Heart left ventricle (tissue), 16 donors: ENCODE measurements around the gene CNN3. TPM values are rescaled to one million over a fixed set of nuclear protein-coding genes. Genes with fewer than 3 reads are reported as not detected.

Experiments used
- ATAC-seq, 4 donors: fragments of 200-7000 bp; cut with Tn5 transposase; one replicate each; pipeline ENCODE4 v1.9.1; 2020 to 2022; ENCODE audit warnings: moderate library complexity in 4 of 4, mild to moderate bottlenecking in 3 of 4, moderate number of reproducible peaks in 1 of 4
- DNase-seq, 5 donors: peaks; one replicate each; pipeline ENCODE4 v3.0.0-alpha.2; 2020
- H3K27ac ChIP-seq, 12 donors: fragments of 200-600 bp; sonication (generic) in 4 of 12; one replicate each; pipeline versions ENCODE4 v1.5.0 to v1.8.0; 2016 to 2022; ENCODE audit warnings: mild to moderate bottlenecking in 2 of 12
- H3K27me3 ChIP-seq, 9 donors: fragments of 200-600 bp; sonication (generic) in 2 of 9; one replicate each; pipeline versions ENCODE4 v1.5.1 to v1.8.0; 2016 to 2022; ENCODE audit warnings: mild to moderate bottlenecking in 3 of 9
- H3K36me3 ChIP-seq, 9 donors: fragments of 200-600 bp; sonication (generic) in 2 of 9; one replicate each; pipeline versions ENCODE4 v1.5.0 to v1.8.0; 2018 to 2022; ENCODE audit warnings: mild to moderate bottlenecking in 2 of 9
- H3K4me1 ChIP-seq, 12 donors: fragments of 200-600 bp; sonication (generic) in 4 of 12; one replicate each; pipeline versions ENCODE4 v1.5.0 to v1.8.0; 2016 to 2022; ENCODE audit warnings: mild to moderate bottlenecking in 3 of 12
- H3K4me3 ChIP-seq, 12 donors: fragments of 200-600 bp; sonication (generic) in 4 of 12; one replicate each; pipeline versions ENCODE4 v1.5.0 to v1.8.0; 2017 to 2022; ENCODE audit warnings: mild to moderate bottlenecking in 9 of 12, moderate library complexity in 4 of 12
- H3K9me3 ChIP-seq, 12 donors: fragments of 200-600 bp; sonication (generic) in 4 of 12; one replicate each; pipeline versions ENCODE4 v1.5.0 to v1.8.0; 2016 to 2022; ENCODE audit warnings: mild to moderate bottlenecking in 1 of 12
- POLR2A ChIP-seq, 2 donors: fragments of 450-650 bp; IDR thresholded peaks; one replicate each; pipeline ENCODE4 v1.6.1; 2017; ENCODE audit warnings: antibody characterized with exemption in 2 of 2, mild to moderate bottlenecking in 2 of 2, moderate library complexity in 2 of 2
- WGBS, 4 donors: extraction: QIAGEN DNeasy Blood & Tissue Kit in 2 of 4; methylation state at CpG; one replicate each; pipeline versions ENCODE4 v1.1.5 to v1.1.7; 2013 to 2018; 5-methylcytosine and 5-hydroxymethylcytosine counted together
- intact Hi-C, 10 donors: fragments of 100-400 bp; cut with DNase I; formaldehyde crosslinking; loops; one replicate each; pipeline versions ENCODE4 v1.11.1 to v1.14.2; 2022
- polyA plus RNA-seq, 2 donors: library from polyadenylated mRNA; stranded (reverse); fragments of 200-250 nt; gene quantifications; one replicate each; pipeline ENCODE4 v1.2.3, GENCODE V29; 2013
- total RNA-seq, 9 donors: library from RNA; depleted of rRNA in 2 of 9; stranded (reverse); fragments of >200 nt in 2 of 9; fragmentation: NEBNext Ultra II Directional in 3 of 9; extraction: Animal tissue kit (Norgen Biotek cat#: 25700) in 3 of 9; gene quantifications; one replicate each; pipeline versions ENCODE4 v1.1.0 to v1.2.4, GENCODE V29; 2016 to 2023
- TF ChIP-seq, protein P1 (sequence below), 12 donors: fragments of 200-600 bp; sonication (generic) in 4 of 12; IDR thresholded peaks; one replicate each; pipeline versions ENCODE4 v1.5.0 to v1.8.0; 2018 to 2022; ENCODE audit warnings: antibody characterized with exemption in 12 of 12, mild to moderate bottlenecking in 5 of 12
- donor health status: ischemic (EF 13 %, LVEDD 7.1; RV severe dilation, severe dysfunction).
- donor health status: healthy with polysubstance abuse.
- donor health status: DM: no; HTN: yes; CAD: no.
- donor health status: DM: no; HTN: no; CAD: no.
- donor health status: ischemic (EF 25% LVEDD 6.9; RV normal size, moderate dysfunction).
- donor health status: ischemic (EF 25% LVEDD 5.7; RV mildly dilated, moderate dysfunction).
- donor health status: healthy.
- donor health status: DM: yes; HTN: yes; CAD: no.
- donor health status: ischemic (EF 35%, LVEDD 5.7; RV mildly dilated, moderate dysfunction).
- donor health status: nonischemic (EF 11% LVEDD 7.7; RV severe dilation, severe dysfunction).
- donor health status: DM: yes; HTN: yes; CAD: no.
- donor health status: PGD.
- donor health status: ischemic (EF 29% LVEDD 5.4; RV normal size, mild dysfunction).
- donor health status: nonischemic (EF 23%, LVEDD 6.1; RV moderate dilation, normal function).

The CNN3 gene
- total and polyA plus RNA-seq, 11 donors = 23.8 to 115 (median 73.8) TPM

GRCh38 chr1:94952539-94952938 is 25.6 kb upstream of the CNN3 start:
- H3K4me1 ChIP-seq = peaks cover 6 to 55% (median 28%) of the 10 kb centered on the region in 12 donors
- ATAC-seq (no peak), DNase-seq (no peak)
- WGBS, 4 donors = 95 to 100% (median 96%) methylated on average over 5 of the region's 5 CpGs
- TF ChIP-seq POLR2A (IDR thresholded peaks at IDR 0.05) = no peak
- TF ChIP-seq, protein P1, sequence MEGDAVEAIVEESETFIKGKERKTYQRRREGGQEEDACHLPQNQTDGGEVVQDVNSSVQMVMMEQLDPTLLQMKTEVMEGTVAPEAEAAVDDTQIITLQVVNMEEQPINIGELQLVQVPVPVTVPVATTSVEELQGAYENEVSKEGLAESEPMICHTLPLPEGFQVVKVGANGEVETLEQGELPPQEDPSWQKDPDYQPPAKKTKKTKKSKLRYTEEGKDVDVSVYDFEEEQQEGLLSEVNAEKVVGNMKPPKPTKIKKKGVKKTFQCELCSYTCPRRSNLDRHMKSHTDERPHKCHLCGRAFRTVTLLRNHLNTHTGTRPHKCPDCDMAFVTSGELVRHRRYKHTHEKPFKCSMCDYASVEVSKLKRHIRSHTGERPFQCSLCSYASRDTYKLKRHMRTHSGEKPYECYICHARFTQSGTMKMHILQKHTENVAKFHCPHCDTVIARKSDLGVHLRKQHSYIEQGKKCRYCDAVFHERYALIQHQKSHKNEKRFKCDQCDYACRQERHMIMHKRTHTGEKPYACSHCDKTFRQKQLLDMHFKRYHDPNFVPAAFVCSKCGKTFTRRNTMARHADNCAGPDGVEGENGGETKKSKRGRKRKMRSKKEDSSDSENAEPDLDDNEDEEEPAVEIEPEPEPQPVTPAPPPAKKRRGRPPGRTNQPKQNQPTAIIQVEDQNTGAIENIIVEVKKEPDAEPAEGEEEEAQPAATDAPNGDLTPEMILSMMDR (IDR thresholded peaks at IDR 0.05) = no peak
- H3K9me3 ChIP-seq = peaks cover 0 to 5% (median 0%) of the 10 kb centered on the region in 12 donors
- no peak overlapping the region for H3K4me3 ChIP-seq
- no peaks in the 10 kb centered on the region for H3K27me3 ChIP-seq
- intact Hi-C loops = no loop called here
- no peak overlapping the region for H3K27ac ChIP-seq
- no peaks in the 10 kb centered on the region for H3K36me3 ChIP-seq

- ATAC-seq (no peak), DNase-seq (no peak)
- Histone ChIP-seq H3K36me3 (no peaks in the 10 kb centered on the region), H3K4me3 (no peak overlapping the region), H3K4me1 (peaks cover 6 to 63% (median 34%) of the 10 kb centered on the region in 12 donors), H3K27me3 (no peaks in the 10 kb centered on the region), H3K9me3 (peaks cover 0 to 5% (median 0%) of the 10 kb centered on the region in 12 donors), H3K27ac (no peak overlapping the region)
- TF ChIP-seq, protein P1 (IDR thresholded peaks at IDR 0.05) = no peak
- TF ChIP-seq POLR2A (IDR thresholded peaks at IDR 0.05) = no peak
- WGBS, 4 donors = 75 to 82% (median 78%) methylated on average over 5 of the region's 5 CpGs
- intact Hi-C loops = no loop called here
Observed at GRCh38 chr1:94951509-94952208, 24.7 kb upstream of the CNN3 start.

DNA sequence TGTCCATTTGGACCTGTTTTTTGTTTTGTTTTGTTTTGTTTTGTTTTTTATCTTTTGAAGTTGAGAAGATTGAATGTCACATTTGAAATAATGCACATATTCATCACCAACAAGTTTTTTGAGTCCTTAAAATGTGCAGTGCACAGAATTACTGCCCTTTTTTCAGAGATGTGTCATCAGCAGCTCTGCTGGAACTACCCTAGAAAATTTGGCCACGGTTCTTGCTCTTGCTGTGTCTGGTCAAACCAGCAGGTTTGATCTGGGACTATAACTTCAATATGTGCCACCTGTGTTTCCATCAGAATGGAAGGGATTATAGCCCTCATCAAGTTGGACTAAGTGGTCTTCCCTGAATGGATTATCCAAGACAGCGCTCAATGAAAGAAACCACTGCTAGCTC is 24.1 kb upstream of the CNN3 start:
- H3K4me3 ChIP-seq = no peak overlapping the region
- intact Hi-C loops = no loop called here
- DNase-seq = no peak
- no peak for ATAC-seq
- whole genome bisulfite sequencing, 4 donors = 81 to 95% (median 90%) methylated on average over 2 of the region's 2 CpGs
- no peaks in the 10 kb centered on the region for H3K36me3 ChIP-seq
- no peak overlapping the region for H3K27ac ChIP-seq
- peaks cover 6 to 60% (median 33%) of the 10 kb centered on the region in 12 donors for H3K4me1 ChIP-seq
- peaks cover 0 to 5% (median 0%) of the 10 kb centered on the region in 12 donors for H3K9me3 ChIP-seq
- H3K27me3 ChIP-seq = no peaks in the 10 kb centered on the region
- TF ChIP-seq, protein P1 (IDR thresholded peaks at IDR 0.05) = no peak
- no peak for TF ChIP-seq POLR2A (IDR thresholded peaks at IDR 0.05)

- 72 to 80% (median 75%) methylated on average over 4 of the region's 4 CpGs for WGBS, 4 donors
- intact Hi-C loops = no loop called here
- TF ChIP-seq, protein P1 (IDR thresholded peaks at IDR 0.05) = no peak
- no peak for TF ChIP-seq POLR2A (IDR thresholded peaks at IDR 0.05)
Observed at GRCh38 chr1:94949681-94950661, 23.1 kb upstream of the CNN3 start.

More at GRCh38 chr1:94949681-94950661, 23.1 kb upstream of the CNN3 start:
- Histone ChIP-seq H3K4me3 (no peak overlapping the region), H3K9me3 (peaks cover 0 to 5% (median 0%) of the 10 kb centered on the region in 12 donors), H3K27ac (no peak overlapping the region), H3K27me3 (no peaks in the 10 kb centered on the region), H3K36me3 (no peaks in the 10 kb centered on the region), H3K4me1 (peaks cover 4 to 49% (median 22%) of the 10 kb centered on the region in 12 donors)
- no peak for ATAC-seq
- no peak for DNase-seq
